Measurements from ENCODE around the gene CORO2B.

Gene CORO2B

GRCh38 chr15:68681836-68682235, 103.0 kb downstream of the CORO2B start:
- no peak for DNase-seq

GRCh38 chr15:68682330-68682729, 103.5 kb downstream of the CORO2B start:
- no peak for DNase-seq

GRCh38 chr15:68683026-68683425, 104.2 kb downstream of the CORO2B start:
- DNase-seq = no peak

GRCh38 chr15:68683551-68683950, 104.8 kb downstream of the CORO2B start:
- DNase-seq = no peak

GRCh38 chr15:68684476-68684875, 105.7 kb downstream of the CORO2B start:
- no peak for DNase-seq

- no peak for DNase-seq
Measured at GRCh38 chr15:68687136-68687735, 108.4 kb downstream of the CORO2B start.

GRCh38 chr15:68691705-68692104, 112.9 kb downstream of the CORO2B start:
- DNase-seq = no peak

- no peak for DNase-seq
Measured at GRCh38 chr15:68693071-68693470, 114.3 kb downstream of the CORO2B start.

- DNase-seq = no peak
Measured at GRCh38 chr15:68694111-68694510, 115.3 kb downstream of the CORO2B start.

- DNase-seq = no peak
Measured at GRCh38 chr15:68695061-68695595, 116.3 kb downstream of the CORO2B start.

GRCh38 chr15:68696414-68697363, 117.9 kb downstream of the CORO2B start:
- no peak for DNase-seq

- DNase-seq = no peak
Measured at GRCh38 chr15:68697711-68698690, 119.2 kb downstream of the CORO2B start.

- no peak for DNase-seq
Measured at GRCh38 chr15:68698708-68699107, 119.9 kb downstream of the CORO2B start.

- no peak for DNase-seq
Measured at GRCh38 chr15:68699124-68699880, 120.5 kb downstream of the CORO2B start.

- no peak for DNase-seq
Measured at GRCh38 chr15:68699881-68700454, 121.2 kb downstream of the CORO2B start.

GRCh38 chr15:68700455-68701123, 121.8 kb downstream of the CORO2B start:
- no peak for DNase-seq

- DNase-seq = no peak
Measured at GRCh38 chr15:68701886-68702285, 123.1 kb downstream of the CORO2B start.

- no peak for DNase-seq
Measured at GRCh38 chr15:68704496-68705021, 125.8 kb downstream of the CORO2B start.

- DNase-seq = no peak
Measured at GRCh38 chr15:68706256-68706655, 127.5 kb downstream of the CORO2B start.

- no peak for DNase-seq
Measured at GRCh38 chr15:68706931-68707330, 128.1 kb downstream of the CORO2B start.

- DNase-seq = no peak
Measured at GRCh38 chr15:68707386-68707785, 128.6 kb downstream of the CORO2B start.

Data from 8988T (cell line).